Dermis blood vessel endothelial cell (primary cell): Measurements from ENCODE around the gene SPAG8. TPM values are rescaled to one million over a fixed set of nuclear protein-coding genes. Genes with fewer than 3 reads are reported as not detected.

Experiments used
- DNase-seq: peaks from one replicate; pipeline ENCODE4 v3.0.0; 2010
- total RNA-seq: library from RNA; depleted of rRNA; stranded (reverse); fragments of >200 nt; gene quantifications from 2 replicates; pipeline ENCODE4 v1.2.3, GENCODE V29; 2014

Gene SPAG8
- total RNA-seq, 1 donor from 2014 or later: not detected

GRCh38 chr9:35808433-35808832, 3.6 kb downstream of the SPAG8 start:
- DNase-seq: no peak

GRCh38 chr9:35806101-35806500, 6.0 kb downstream of the SPAG8 start:
- no peak for DNase-seq

DNA sequence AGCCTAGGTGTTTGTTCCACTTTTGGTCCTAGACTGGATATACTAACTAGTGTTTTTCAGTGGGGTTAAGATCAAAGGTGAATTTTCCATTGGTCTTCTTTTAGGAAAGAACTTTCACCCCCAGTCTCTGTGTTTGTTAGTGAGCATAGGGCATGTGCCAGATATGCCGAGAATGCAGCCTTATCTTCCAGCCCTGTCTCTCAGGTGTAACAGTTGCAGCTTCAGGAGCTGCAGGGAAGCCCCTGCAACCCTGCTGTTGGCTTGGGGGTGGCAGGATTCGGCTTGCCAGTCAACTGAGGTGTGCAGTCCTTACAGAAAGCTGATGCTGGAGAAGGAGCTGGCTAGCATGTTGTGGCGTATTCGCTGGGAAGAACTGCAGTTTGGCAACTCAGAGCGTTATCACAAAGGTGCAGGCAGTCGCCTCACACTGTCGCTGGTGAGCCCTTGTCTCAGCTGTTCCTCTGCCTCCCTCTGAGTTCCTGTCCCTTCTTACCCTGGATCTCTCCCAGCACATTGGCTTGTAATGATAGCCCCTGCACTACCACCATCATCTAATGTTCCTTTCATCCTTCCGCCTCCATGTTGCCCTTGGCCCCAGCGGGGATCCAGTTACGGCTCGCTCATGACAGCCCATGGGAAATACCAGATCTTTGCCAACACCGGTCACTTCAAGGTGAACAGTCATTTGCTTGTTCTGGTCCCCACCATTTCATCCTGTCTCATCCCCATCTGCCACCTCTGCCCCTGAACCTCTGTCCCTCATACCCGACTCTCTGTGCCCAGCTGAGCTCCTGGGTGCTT, 10.5 kb downstream of the SPAG8 start:
- no peak for DNase-seq

DNA sequence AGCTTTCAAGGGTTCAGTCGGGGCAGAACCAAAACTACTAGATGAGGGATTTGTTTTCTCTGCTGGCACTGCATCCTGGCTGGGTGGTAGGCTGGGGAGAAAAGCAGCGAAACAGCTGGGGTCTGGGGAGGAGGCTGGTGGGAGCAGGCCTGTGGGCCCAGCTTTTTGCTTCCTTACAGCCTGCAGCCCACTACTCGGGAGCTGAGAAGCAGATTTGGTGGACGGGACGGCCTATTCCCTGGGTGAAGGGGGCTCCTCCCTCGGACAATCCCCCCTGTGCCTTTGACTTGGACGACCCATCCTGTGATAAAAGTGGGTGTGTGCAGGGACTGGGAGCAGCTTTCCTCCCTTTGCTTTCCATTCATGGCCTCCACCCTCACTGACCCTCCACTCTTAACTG, 11.5 kb downstream of the SPAG8 start:
- DNase-seq: no peak

DNA sequence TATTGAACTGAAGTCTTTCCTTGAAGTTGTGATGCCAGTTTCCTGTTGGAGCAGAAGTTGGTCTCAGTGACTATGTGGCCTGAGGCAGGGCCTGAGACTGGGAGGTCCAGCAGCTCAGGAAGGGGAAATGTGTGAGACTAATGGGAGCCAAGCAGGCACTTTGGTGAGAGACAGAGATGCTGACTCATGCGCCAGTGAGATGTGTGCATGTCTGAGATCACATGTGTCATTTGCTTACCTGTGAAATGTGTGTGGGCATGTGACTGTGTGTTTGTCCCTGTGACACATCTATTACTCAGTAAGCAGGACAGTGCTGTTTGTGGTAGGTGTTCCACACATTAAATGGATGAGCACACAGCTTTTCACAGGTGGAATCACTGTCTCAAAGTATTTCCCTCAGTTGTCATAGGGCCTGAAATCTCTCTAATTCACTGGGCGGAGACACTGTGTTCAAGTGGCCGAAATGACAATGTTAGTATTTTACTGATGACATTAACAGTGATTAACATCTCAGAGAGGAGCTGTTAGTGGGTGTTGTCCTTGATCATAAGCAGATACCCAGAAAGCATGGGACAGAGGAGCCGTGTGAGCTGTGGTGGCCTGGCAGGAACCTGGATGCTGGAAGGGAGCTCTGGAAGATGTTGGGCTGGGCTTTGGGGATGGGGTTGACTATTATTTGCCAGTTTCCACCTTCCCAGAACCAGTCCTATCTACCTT, 13.2 kb downstream of the SPAG8 start:
- peak; percentile 83 for DNase-seq

DNA sequence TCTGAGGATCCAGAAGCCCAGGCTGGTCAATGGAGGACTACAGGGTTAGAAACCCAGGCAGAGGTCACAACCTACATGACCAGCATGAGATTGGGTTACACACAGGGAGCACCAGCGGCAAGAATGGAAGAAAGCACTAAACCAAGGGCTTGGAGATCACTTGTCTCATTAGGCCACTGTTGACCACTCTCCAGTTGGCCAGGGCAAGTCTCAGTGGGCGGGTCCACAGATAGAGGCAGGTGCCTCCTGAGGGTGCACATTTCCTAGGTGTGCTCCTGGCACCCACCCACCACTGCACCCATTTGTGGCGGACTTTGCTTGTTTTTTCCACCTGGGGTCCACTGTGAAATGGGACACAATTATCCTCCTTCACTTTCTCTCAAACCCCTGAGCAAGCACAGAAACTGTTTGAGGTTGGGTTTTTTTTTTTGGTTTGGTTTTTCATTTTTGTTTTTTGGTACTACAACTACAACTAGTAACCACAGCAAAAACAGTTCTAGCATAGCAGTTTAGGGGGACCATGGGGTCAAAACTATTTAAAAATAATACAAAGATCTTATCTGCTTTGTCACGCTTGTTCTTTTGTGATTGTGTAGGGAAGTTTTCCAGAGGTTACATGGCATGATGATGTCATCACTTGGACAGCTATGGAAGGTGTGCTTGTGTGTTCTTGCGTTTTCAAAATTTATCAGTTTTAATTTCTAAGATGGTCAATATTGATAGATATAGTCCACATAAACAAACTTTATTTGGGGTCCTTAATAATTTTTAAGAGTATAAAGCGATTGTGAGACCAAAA, 14.6 kb downstream of the SPAG8 start:
- DNase-seq: peak; percentile 33

DNA sequence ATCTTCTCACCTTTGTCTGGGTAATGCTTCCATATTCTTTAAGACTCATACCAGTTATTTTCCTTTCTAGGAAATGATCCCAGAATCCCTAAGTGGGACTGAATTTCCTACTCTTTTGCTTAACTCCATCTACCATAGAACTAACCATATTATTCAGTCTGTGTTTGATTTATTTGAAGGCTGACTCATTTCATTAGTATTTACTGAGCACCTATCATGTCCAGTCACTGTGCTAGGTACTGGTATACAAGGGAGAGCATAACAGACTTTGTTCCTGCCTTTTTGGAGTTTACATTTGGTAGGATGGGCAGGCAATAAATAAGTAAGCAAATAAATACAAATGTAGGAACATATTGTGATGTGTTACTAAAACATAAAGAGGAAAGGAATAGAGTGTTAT, 16.4 kb downstream of the SPAG8 start:
- no peak for DNase-seq

GRCh38 chr9:35793461-35793860, 18.6 kb downstream of the SPAG8 start:
- DNase-seq: no peak

DNA sequence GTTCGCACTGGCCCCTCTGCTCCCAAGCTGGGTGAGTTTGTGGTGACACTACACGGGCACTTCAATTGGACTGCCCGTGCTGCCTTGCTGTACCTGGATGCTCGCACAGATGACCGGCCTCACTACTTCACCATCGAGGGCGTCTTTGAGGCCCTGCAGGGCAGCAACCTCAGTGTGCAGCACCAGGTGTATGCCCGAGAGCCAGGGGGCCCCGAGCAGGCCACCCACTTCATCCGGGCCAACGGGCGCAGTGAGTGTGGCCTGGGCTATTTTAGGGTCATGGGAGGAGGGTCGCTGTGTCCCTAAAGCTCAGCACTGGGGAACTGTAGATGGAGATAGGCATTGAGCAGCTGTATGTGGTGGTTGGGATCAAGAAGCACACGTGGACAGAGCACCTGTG, 19.2 kb downstream of the SPAG8 start:
- no peak for DNase-seq

DNA sequence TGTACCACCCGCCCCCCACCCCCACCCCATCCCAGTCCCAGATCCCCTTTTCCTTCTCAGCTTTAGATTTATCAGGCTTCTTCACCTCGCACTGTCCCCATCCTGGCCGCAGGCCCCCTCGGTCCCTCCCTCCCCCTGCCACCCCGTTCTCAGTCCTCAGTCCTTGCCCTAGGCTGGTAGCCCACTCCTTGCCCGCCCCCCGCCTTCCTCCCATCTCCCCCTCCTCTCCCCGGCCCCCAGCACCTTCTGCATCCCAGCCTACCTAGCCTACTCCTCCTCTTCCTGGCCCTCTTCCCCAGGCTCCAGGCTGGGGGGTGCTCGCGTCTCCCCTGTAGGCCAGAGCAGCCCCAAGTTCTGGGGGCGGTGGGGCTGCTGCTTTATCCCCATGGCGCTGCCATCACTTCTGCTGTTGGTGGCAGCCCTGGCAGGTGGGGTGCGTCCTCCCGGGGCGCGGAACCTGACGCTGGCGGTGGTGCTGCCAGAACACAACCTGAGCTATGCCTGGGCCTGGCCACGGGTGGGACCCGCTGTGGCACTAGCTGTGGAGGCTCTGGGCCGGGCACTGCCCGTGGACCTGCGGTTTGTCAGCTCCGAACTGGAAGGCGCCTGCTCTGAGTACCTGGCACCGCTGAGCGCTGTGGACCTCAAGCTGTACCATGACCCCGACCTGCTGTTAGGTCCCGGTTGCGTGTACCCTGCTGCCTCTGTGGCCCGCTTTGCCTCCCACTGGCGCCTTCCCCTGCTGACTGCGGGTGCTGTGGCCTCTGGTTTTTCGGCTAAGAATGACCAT, 19.8 kb downstream of the SPAG8 start:
- no peak for DNase-seq

- peak; percentile 42 for DNase-seq
These were observed 20.7 kb downstream of the SPAG8 start, which contains the start of gene NPR2 for GRCh38 chr9:35791297-35791921. TSS of gene NPR2 (plus strand) at chr9:35791591. CDS start at chr9:35792409, 818 bp downstream.

DNA sequence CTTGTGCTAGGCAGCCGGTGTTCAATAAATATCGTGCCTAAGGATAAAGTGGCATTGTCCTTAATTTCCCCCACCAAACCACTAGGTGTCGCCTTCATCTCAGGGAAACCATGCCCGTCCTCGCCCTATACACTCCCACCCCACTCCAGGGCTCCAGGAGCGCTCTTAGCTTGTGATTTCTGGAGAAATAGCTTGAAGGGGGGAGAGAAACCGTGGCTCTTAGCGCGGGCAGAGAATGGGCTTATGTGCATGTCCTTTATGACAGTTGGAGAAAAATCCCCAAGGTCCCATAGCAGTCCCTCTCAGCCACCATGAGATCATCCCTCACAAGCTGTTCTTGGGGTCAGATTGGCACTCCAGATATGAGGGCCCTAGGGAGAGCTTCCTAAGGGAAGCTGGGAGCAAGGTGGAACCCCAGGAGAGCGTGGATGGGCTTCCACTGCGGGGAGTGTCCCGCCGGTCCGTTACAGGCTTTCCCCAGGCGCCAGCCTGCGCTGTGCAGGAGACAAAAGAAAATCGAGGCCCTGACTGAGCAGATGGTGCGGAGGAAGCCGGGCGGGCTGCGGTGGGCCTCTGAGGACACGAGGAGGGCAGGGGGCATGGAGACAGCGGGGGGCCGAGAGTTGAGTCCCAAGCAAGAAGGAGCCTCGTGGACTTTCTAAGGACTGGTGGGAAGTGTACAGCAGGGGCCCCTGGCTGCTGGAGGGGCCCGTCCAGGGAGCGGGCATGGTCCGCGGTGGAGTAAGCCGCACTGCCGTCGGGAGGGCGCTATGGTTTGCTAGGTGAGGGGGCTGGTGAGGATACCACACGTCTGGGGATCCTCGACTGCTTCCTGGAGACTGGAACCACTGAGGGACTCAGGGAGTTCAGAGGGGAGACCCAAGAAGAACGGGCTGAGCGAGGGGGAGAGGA, 21.4 kb downstream of the SPAG8 start:
- DNase-seq: peak; percentile 92

GRCh38 chr9:35790025-35790384, 22.1 kb downstream of the SPAG8 start:
- no peak for DNase-seq

- no peak for DNase-seq
These were observed 22.5 kb downstream of the SPAG8 start for GRCh38 chr9:35789541-35789940.

- DNase-seq: no peak
These were observed 28.6 kb downstream of the SPAG8 start for GRCh38 chr9:35783418-35783817.

DNA sequence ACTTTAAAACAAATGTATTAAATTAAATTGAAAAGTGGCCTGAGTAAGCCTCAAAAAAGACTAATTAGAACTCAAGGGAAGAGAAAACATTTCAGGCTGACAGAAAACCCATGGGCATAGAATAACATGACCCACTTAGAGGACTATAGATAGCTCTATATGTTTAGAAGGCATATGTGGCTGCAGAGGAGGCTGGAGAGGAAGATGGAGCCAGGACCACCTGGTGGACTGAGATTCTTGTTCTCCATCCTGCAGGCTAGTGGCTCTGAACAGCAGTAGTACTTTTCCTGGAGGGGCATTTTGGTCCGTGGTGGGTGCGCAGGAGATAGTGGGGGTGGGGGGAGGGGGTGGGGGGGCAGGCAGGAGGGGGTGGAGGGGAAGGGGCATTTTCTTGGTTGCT, 31.0 kb downstream of the SPAG8 start:
- no peak for DNase-seq

- no peak for DNase-seq
These were observed 33.6 kb downstream of the SPAG8 start for GRCh38 chr9:35778496-35778895.

DNA sequence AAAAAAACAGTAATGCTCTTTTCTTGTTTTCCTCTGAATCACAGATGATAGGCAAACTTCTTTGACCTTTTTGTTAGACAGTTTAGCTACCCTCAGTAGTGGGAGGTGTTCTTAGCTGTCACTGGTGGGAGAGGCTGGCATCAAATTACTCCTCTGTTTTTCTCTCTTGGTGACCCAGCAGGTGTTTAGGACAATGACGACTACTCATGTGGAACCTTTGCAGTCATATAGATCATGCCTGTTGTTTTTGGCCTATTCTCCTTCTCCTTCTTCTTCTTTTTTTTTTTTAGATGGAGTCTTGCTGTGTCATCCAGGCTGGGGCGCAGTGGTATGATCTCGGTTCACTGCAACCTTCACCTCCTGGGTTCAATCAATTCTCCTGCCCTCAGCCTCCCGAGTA, 36.0 kb downstream of the SPAG8 start:
- no peak for DNase-seq

GRCh38 chr9:35774907-35775635, 37.0 kb downstream of the SPAG8 start:
- peak; percentile 59 for DNase-seq

GRCh38 chr9:35771943-35772342, 40.1 kb downstream of the SPAG8 start:
- DNase-seq: no peak
